ENCODE results near the gene LTBP1. TPM values are rescaled to one million over a fixed set of nuclear protein-coding genes. Genes with fewer than 3 reads are reported as not detected.

The LTBP1 gene
- polyA plus RNA-seq, 12 donors = 53.9 to 102 (median 63.6) TPM; not detected in 1

DNA sequence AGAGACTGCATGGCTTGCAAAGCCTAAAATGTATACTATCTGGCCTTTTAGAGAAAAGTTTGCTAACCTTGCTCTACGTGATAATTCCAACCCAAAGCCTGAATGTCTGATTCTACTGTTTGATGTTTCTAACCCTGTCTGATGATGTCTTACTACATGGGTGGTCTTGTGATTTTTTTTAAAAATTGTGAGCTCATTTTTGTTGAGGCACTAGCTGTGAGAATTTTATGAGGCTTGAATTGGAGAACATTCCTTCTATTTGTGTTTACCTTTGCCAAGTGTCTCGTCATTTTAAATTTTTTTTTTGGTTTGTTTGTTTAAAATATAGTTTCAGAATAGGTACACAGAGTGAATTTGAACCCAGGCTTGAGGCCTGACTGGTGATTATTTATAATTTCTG is 15.2 kb upstream of the LTBP1 start:
- DNase-seq = no peak

DNA sequence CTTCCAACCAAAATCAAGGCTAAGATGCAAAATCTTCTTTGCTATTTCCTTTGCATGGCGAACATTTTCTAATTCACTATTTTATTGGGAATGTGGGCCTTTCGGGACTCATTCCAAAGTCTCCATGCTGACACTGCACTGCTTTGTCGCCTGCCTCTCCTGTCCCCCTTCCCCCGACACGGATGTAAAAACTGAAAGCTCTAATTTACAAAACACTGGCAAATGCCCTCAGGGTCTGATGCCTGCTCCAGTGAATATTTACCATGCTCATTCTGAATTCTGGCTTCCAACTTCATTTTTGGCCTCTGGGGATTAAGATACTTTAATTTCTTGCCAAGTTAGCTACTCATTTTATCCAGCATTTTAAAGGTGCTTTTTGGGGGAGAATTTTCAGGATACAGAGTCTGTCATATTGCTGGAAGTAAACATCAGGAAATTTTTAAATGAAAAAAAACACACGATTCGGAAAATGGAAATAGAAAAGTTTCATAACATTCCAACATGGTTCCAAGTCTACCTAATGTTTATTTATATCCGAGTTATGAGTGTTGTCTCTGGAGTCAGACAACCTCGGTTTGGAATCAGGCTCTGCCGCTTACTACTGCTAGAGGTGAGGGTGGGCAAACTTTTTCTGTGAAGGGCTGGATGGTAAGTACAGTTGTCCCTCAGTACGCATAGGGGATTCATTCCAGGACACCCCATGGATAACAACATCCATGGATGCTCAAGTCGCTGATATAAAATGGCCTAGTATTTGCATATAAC is 14.6 kb upstream of the LTBP1 start:
- DNase-seq = no peak

DNA sequence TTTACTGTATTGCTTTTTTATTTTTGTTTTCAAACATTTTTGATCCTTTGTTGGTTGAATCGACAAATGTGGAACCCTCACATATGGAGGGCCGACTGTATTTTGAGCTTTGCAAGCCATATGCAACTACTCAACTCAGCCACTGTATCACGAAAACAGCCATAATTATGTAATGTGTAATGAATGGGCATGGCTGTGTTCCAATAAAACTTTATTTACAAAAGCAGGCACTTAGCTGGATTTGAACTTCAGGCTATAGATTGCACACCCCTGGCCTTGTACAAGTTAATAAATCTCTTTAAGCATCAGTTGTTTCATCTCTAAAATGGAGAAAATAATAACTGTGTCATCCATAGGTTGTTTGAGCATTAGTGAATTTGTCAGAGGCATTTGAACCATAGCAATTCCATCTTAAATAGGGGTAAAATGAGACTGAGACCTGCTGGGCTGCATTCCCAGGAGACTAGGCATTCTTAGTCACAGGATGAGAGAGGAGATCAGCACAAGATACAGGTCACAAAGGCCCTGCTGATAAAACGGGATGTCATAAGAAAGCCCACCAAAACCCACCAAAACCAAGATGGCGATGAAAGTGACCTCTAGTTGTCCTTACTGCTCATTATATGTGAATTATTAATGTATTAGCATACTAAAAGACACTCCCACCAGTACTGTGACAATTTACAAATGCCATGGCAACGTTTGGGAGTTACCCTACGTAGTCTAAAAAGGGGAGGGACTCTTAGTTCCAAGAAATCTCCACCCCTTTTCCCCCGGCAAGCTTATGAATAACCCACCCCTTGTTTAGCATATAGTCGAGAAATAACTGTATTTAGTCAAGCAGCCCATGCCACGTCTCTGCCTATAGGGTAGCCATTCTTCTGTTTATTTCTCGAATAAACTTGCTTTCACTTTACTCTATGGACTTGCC is 13.7 kb upstream of the LTBP1 start:
- DNase-seq = no peak

DNA sequence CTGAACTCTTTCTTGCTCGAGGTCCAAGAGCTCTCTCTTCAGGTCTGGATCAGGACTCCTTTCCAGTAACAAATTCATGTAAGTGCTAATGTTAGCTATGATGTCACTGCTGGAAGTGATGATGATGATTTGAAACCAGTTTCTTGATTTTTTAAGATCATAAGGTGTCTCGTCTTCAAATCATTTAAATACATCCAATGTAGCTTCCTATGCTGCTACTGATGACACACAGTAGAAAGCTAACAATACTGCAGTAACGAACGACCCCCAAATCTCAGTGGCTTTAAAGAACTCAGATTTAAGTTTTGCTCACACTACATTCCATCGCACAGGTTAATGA is 13.0 kb upstream of the LTBP1 start:
- DNase-seq = no peak

DNA sequence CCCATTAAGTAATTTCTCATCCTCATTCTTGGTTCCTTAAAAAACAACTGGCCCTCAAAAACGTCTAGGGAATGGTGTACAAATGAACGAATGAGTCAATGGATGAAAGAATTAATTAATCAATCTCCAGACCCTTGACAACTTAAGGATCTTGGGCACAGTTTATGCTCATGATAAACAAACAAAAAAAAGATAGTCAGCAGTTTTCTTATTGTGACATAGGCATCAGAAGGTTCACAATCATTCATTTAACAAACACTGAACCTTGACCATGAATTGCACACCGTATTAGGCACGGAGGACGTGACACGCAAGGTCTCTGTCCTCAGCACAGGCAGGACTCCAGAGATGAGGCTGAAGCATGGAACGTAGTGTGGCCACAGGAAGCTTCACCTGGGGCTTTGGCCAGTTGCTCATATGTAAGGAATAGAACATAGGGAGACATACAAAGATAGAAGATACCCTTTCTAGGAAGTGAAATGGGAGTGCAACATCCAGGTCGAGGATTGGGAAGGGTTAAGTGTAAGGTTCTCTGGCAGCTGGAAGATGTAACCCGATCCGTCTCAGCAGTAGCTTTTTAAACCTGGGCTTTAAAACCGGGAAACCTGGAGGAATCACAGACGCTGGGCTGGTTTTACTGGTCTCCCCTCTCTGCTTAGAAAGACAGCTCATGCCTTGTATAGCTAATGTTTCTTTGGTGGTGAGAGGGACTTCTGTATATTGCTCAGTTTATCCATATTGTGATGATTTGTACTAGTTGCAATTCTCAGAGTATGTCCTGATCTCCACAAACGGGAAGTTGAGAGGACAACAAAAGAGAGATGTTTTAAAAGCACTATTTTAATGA is 8.9 kb upstream of the LTBP1 start:
- no peak for DNase-seq

DNA sequence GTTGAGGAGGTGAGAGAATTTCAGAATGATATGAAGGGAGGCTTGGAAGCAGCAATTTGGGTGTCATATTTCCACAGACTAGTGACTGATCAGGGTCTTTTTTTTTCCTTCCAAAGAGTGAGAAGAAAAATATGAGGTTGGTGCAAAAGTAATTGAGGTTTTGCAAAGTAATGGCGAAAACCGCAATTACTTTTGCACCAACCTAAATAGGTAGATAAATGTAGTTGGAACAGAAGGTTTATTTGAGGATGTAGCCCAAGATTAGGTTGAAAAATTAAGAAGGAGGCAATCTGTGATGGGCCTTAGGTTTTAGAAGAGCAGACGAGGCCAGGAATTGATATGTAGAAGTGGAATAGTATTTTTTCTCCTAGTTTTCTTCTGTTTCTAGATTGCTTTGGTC is 7.8 kb upstream of the LTBP1 start:
- DNase-seq = no peak

DNA sequence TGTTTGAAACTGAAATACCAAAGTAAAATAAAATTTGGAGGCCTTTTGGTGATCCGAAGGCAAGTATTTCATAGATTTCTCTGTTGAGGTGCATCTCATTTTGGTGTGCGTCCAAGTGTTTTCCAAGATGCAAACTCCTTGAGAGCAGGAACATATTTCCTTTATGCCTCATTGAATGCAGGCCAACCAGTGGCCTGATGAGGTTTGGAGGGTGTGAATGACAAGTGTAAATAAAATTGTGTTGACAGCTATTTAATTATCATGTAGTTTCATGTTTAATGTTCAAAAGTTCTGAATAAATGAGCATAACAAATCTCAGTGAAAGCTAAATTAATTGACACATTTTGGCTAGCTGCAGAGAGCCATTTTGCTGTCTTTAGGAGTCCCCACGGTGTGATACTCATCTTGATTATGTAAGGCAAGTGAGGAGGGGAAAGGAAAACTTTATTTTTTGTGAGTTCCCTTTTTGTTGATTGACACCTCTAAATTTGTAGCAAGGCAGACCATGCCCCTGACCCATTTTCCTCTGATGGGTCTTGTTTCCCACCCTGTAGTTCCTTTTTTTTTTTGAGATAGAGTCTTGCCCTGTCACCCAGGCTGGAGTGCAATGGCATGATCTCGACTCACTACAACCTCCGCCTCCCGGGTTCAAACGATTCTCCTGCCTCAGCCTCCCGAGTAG is 6.3 kb upstream of the LTBP1 start:
- no peak for DNase-seq

DNA sequence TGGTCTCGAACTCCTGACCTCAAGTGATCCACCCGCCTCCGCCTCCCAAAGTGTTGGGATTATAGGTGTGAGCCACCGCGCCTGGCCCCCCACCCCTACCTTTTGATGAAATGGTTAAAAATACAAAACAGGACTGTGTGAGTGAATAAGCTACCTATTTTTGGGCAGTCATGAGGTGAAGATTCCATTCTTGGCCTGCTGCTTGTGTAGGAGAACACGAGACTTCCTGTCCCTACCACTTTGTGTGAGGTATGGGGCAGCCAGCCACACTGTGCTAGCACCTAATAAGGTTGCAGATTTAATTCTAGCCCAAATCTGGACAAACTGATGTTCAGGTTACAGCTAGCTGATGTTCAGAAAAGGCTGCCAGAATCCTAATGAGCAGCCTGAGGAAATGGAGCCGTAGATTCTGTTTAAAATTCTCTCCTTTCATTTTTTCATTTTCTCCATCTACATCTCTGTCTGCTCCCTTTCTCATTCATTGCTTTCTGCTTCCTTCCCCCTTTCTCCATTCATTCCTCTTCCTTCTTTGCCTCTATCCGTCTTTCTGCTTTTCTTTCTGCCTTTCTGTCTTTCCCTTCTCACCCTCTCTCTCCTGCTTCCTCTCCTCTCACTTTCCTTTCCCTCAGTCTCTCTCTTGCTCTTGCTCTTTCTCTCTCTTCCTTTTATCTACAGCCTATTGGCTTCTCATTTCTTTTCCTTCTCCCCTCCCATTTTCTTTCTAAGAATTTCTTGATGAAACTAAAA is 4.6 kb upstream of the LTBP1 start:
- DNase-seq = no peak

DNA sequence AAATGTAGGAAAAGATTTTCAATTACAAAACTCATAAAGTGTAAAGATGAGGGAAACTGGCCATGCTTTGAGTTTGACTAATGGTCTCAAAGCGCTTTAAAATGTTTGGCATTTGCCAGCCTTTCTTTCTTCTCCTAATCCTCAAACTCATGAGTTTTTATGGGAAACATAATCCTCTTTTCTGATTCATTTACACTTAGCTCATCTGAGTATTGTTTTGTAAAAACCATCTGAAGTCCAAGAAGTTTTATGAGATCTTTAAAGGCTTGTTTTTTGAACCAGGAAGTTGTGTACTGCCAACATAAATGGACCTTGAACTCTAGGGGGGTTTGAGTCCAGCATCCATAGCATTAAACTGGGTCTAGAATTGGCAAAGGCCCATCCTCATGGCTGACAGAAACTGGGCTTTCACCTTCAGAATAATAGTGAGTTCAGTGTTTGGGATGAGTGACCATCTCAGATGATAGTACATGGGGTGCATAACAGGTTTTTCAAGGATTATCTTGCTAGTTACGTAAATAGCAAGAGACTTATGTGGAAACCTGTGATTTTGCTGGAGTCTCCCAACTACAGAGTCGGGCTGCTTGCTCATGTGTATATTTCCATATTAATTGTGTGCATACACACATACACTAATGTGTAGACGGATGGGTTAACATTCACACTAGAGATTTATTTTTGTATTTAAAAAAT is 3.8 kb upstream of the LTBP1 start:
- DNase-seq = no peak

DNA sequence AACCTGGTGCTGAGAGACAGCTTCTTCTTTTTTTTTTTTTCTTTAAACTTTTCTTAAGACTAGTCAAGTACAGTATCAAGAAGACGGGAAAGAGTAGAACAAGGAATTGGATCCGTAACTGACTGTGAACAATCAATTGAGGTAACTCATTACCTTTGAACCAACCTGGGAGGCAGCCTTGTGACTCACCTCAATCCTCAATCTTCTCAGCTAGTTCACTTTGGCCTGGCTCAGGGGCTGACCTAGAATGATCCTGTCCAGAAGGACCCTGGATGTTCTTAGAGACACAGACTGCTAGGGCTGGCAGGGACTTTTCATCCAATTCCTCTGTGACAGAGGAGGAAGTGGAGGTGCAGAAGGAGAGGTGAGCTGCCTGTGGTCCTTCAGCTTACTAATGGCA is 1.5 kb upstream of the LTBP1 start:
- DNase-seq = no peak

DNA sequence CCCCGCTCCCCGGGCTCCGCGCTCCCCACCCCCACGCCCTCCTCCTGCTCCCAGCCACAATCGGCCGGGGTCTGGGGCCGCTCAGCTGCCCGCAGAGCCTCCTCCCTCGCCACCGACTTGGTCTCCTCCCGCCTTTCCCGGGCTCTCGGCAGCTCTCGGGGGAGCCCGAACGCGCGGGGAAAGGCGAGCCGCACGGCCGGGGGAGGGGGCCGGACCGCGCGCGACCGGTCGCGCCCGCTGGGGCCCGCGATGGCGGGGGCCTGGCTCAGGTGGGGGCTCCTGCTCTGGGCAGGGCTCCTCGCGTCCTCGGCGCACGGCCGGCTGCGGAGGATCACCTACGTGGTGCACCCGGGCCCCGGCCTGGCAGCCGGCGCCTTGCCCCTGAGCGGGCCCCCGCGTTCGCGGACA is 327 bp downstream of the LTBP1 start:
- DNase-seq = no peak

DNA sequence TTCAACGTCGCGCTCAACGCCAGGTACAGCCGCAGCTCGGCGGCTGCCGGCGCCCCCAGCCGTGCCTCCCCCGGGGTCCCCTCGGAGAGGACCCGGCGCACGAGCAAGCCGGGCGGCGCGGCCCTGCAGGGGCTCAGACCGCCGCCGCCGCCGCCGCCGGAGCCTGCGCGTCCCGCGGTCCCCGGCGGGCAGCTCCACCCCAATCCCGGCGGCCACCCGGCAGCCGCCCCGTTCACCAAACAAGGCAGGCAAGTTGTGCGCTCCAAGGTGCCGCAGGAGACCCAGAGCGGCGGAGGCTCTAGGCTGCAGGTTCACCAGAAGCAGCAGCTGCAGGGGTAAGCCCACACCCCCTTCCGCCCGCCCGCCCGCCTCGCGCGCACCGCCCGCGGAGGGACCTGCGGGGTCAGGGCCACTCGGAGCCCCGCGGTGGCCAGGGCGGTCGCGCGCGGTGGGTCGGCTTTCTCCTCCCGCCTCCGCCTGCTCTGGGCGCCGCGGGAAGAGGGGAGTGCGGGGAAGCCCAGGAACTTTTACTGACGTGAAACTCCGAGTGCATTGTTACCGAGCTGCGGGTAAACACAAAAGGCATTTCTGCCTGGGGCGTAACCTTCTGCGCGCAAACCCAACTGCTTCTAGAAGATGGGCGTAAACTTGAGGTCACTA is 861 bp downstream of the LTBP1 start:
- no peak for DNase-seq

DNA sequence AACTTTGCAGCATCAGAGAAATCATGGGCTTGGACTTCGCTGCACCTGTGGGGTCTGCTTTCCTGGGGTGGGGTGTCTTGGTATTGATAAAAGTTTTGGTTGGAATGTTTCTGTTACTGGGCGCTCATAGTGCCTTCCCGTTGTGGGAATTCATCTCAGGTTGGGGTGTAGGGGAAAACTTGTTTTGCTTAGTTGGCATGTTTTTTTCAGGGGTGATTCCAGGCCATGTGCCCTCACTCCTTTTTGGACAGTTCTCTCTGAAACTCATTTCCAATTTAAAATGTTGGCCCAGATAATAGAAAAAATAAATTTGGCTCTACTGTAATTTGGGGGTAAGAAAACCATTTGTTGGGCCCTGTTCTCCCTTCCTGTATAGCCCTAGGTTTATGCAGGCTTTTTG is 1.5 kb downstream of the LTBP1 start:
- no peak for DNase-seq

DNA sequence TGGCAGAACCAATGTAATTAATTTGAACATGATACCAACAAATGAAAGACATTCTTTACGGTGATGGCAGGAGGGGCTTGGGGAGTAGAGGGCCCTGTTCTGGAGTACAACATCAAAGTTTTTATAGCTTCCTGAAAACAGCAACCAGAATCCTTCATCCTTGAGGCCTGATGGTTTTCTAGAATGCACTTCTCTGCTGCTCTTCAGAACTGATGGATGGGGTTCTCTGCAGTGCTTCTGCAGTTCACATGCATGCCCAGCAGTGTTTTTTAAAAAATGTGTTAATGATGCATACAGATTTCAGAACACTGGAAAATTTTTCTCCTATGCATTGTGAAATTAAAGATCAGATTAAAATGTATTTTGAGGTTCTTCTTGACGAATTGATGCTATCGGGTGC is 2.5 kb downstream of the LTBP1 start:
- DNase-seq = no peak

DNA sequence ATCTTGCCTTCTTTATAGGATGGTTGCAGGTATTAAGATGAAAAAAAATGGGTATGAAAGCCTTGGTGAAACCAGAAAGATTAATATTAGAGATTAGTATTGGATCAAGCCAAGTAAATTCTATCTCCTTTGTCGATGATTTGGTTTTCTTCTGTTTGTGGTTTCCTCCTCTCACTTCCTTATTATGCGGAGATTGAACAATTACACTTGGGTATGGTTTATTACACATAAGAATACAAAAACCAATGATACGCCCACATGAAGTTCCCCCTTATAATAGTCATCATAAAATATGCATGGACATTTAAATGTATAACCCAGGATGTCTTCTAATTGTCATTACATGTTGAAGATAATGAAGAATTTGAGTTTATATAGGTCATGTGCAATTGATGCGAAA is 4.9 kb downstream of the LTBP1 start:
- no peak for DNase-seq

DNA sequence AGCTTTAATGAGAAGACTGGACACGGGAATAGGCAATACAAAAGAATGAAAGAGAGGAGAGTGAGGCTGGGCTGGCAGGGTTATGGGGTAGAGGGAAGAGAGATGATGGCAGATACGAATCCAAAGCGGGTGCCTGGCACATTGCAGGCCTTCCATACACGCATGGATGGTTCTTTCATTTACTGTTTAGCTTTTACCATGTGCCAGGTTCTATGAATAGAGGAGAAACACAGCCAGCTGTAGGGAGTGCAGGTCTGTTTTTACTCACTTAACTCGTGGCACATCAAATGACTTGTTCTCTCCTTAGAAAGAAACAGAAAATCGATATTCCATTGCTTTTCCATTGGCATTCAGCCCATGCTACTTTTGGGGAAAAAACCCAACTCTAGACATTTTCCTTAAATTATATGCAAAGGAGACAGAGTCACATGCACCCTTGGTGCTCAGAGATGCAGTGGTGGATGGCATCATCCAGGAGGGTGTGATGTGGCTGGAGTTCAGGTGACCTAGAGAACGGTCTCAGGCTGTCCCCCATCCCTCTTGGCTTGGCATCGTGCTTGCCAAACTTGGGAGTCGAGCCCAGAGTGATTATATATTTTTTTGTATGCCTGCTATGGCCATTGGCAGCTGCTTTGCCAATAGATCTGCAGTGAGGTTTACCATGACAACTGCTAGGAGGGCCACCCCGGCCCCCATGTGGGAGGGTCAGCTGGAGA is 6.2 kb downstream of the LTBP1 start:
- no peak for DNase-seq

DNA sequence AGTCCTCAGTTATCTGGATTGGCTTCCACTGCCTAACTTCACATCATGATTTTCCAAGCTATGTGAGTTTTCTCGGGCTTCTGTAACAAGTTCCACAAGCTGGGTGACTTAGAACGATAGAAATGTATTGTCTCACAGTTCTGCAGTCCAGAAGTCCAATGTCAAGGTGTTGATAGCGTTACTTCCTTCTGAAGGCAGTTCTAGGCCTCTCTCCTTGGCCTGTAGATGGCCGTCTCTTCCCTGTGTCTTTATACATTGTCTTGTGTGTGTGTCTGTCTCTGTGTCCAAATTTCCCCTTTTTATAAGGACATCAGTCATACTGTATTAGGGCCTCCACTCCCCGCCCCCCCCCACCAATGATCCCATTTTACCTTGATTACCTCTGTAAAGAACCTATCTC is 7.5 kb downstream of the LTBP1 start:
- DNase-seq = no peak

DNA sequence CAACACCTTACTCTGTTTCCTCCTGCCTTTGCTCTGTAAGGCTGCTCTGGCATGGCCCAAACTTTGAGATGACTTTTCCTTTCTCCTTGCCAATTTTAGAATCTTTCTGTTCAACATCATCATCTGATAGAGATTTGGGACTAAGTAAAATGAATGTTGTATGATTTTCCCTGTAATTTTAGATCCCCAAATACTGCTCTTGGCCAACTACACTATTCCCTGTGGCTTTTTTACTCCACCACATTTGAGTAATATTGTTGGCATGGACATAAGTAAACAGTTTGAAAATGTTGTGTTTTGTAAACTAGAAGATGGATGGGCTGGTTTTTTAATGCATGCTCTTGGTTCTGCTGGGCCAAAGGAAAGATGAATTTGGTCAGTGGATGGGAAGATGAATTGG is 12.1 kb downstream of the LTBP1 start:
- no peak for DNase-seq

DNA sequence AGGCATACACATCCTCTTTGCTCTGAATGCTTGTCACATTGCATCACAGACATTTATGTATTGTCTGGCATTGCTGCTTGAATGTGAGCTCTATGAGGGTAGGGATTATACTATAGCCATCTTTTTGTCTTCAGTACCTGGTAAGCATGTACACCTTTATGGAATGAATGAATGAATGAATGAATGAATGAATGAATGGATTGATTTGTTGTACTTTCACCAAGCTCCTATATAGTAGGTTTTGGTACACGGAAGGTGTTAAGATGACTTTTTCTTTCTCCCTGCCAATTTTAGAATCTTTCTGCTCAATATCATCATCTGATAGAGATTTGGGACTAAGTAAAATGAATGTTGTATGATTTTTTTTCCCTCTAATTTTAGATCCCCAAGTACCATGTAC is 13.5 kb downstream of the LTBP1 start:
- no peak for DNase-seq
